Liver (tissue), 3 donors: ENCODE data around the gene DUSP10.
A peak's percentile ranks its signal among the peaks of the same experiment; 100 is the strongest.

ENCODE experiments used
- CTCF ChIP-seq: fragments of 150-350 bp; IDR thresholded peaks from 2 replicates; pipeline ENCODE4 v1.5.1; 2017; ENCODE audit warnings: improper control_type of control experiment, low read depth, low read length; ENCODE audit not compliant: missing input control
- EGR1 ChIP-seq, 2 donors: IDR thresholded peaks; 2 replicates each; pipeline ENCODE4 v1.6.1; 2016 to 2018; ENCODE audit warnings: antibody characterized with exemption in 2 of 2, low read depth in 2 of 2
- GABPA ChIP-seq, 2 donors: IDR thresholded peaks in 1 of 2; conservative IDR thresholded peaks in 1 of 2; 2 replicates each; pipeline ENCODE4 v1.6.1; 2016; ENCODE audit warnings: antibody characterized with exemption in 2 of 2, mild to moderate bottlenecking in 1 of 2, moderate library complexity in 1 of 2
- JUND ChIP-seq, 2 donors: IDR thresholded peaks; 2 replicates each; pipeline ENCODE4 v1.6.1; 2016; ENCODE audit warnings: antibody characterized with exemption in 2 of 2
- NR2F2 ChIP-seq: IDR thresholded peaks from 2 replicates; pipeline ENCODE4 v1.6.1; 2016; ENCODE audit warnings: antibody characterized with exemption
- RAD21 ChIP-seq, 2 donors: IDR thresholded peaks; 2 replicates each; pipeline ENCODE4 v1.6.1; 2016; ENCODE audit warnings: antibody characterized with exemption in 2 of 2, mild to moderate bottlenecking in 2 of 2
- TAF1 ChIP-seq: conservative IDR thresholded peaks from 2 replicates; pipeline ENCODE4 v1.6.1; 2016; ENCODE audit warnings: antibody characterized with exemption, mild to moderate bottlenecking
- YY1 ChIP-seq: IDR thresholded peaks from 2 replicates; pipeline ENCODE4 v1.6.1; 2016; ENCODE audit warnings: antibody characterized with exemption, mild to moderate bottlenecking
- donor health status: healthy.
- donor health status: healthy.

GRCh38 chr1:221714227-221715152, 27.4 kb downstream of the DUSP10 start:
- TF ChIP-seq RAD21 (IDR thresholded peaks at IDR 0.05) (no peak), CTCF (no peak), JUND (IDR thresholded peaks at IDR 0.05) (no peak), EGR1 (IDR thresholded peaks at IDR 0.05; ENCODE audit: low read depth in 2 of 2) (no peak), YY1 (peak; percentile 11), GABPA (IDR thresholded peaks at IDR 0.05 in 1 of 2, conservative IDR thresholded peaks at IDR 0.05 in 1 of 2) (no peak), TAF1 (no peak), NR2F2 (no peak)
